IPS-18c (cell line): ENCODE results near the gene LPA.
"Not testable (repeated sequence)": the region's sequence is repeated elsewhere in the genome, so short reads cannot be mapped to it uniquely, and the experiment has no call there.

Source experiments
- H3K4me3 ChIP-seq: 2 replicates; pipeline ENCODE4 v1.7.0; 2013; ENCODE audit warnings: low read depth, mild to moderate bottlenecking, low read length, moderate library complexity; ENCODE audit not compliant: insufficient read depth
- H3K9me3 ChIP-seq: one replicate; pipeline ENCODE4 v1.6.1; 2013; ENCODE audit warnings: mild to moderate bottlenecking, low read length, moderate library complexity; ENCODE audit not compliant: control insufficient read depth, insufficient read depth

LPA gene

GRCh38 chr6:160668589-160668988 lies 4.5 kb upstream of the LPA start:
- Histone ChIP-seq H3K4me3 (no peak overlapping the region), H3K9me3 (peaks cover 2% of the 10 kb centered on the region)

- peaks cover 2% of the 10 kb centered on the region for H3K9me3 ChIP-seq
- H3K4me3 ChIP-seq = no peak overlapping the region
Observed at GRCh38 chr6:160667639-160668481, 3.8 kb upstream of the LPA start.

- no peaks in the 10 kb centered on the region for H3K9me3 ChIP-seq
- H3K4me3 ChIP-seq = no peak overlapping the region
Observed at GRCh38 chr6:160662842-160663241, 1.2 kb downstream of the LPA start.

GRCh38 chr6:160662429-160662828 lies 1.6 kb downstream of the LPA start:
- H3K9me3 ChIP-seq = no peaks in the 10 kb centered on the region

GRCh38 chr6:160661216-160661615 lies 2.9 kb downstream of the LPA start:
- H3K4me3 ChIP-seq = no peak overlapping the region

More at GRCh38 chr6:160662429-160662828, 1.6 kb downstream of the LPA start:
- H3K4me3 ChIP-seq = no peak overlapping the region

GRCh38 chr6:160659562-160659961 lies 4.5 kb downstream of the LPA start:
- Histone ChIP-seq H3K4me3 (no peak overlapping the region), H3K9me3 (no peaks in the 10 kb centered on the region)

More at GRCh38 chr6:160661216-160661615, 2.9 kb downstream of the LPA start:
- H3K9me3 ChIP-seq = no peaks in the 10 kb centered on the region

GRCh38 chr6:160634706-160635105 lies 29.4 kb downstream of the LPA start:
- no peak overlapping the region for H3K4me3 ChIP-seq

GRCh38 chr6:160595838-160596832 lies 67.9 kb downstream of the LPA start:
- peaks cover 4% of the 10 kb centered on the region for H3K9me3 ChIP-seq

More at GRCh38 chr6:160634706-160635105, 29.4 kb downstream of the LPA start:
- H3K9me3 ChIP-seq = no peaks in the 10 kb centered on the region

GRCh38 chr6:160595297-160595696 lies 68.8 kb downstream of the LPA start:
- not testable (repeated sequence) for H3K4me3 ChIP-seq, H3K9me3 ChIP-seq

More at GRCh38 chr6:160595838-160596832, 67.9 kb downstream of the LPA start:
- no peak overlapping the region for H3K4me3 ChIP-seq

GRCh38 chr6:160586374-160586773 lies 77.7 kb downstream of the LPA start:
- Histone ChIP-seq H3K9me3 (no peaks in the 10 kb centered on the region), H3K4me3 (no peak overlapping the region)

GRCh38 chr6:160583794-160584193 lies 80.3 kb downstream of the LPA start:
- no peak overlapping the region for H3K4me3 ChIP-seq

GRCh38 chr6:160581406-160581805 lies 82.7 kb downstream of the LPA start:
- H3K9me3 ChIP-seq = no peaks in the 10 kb centered on the region
- no peak overlapping the region for H3K4me3 ChIP-seq

More at GRCh38 chr6:160583794-160584193, 80.3 kb downstream of the LPA start:
- H3K9me3 ChIP-seq = no peaks in the 10 kb centered on the region

GRCh38 chr6:160578515-160578914 lies 85.6 kb downstream of the LPA start:
- H3K9me3 ChIP-seq, H3K4me3 ChIP-seq: not testable (repeated sequence)

GRCh38 chr6:160573943-160574342 lies 90.1 kb downstream of the LPA start:
- peaks cover 3% of the 10 kb centered on the region for H3K9me3 ChIP-seq
- H3K4me3 ChIP-seq = no peak overlapping the region

- H3K4me3 ChIP-seq = not testable (repeated sequence)
Observed at GRCh38 chr6:160571201-160571600, 92.9 kb downstream of the LPA start.

GRCh38 chr6:160544802-160545201 lies 119.3 kb downstream of the LPA start:
- H3K4me3 ChIP-seq = no peak overlapping the region
- H3K9me3 ChIP-seq = peaks cover 2% of the 10 kb centered on the region

More at GRCh38 chr6:160571201-160571600, 92.9 kb downstream of the LPA start:
- H3K9me3 ChIP-seq = not testable (repeated sequence)

GRCh38 chr6:160535270-160535669 lies 128.8 kb downstream of the LPA start:
- no peaks in the 10 kb centered on the region for H3K9me3 ChIP-seq
- no peak overlapping the region for H3K4me3 ChIP-seq
